DND-41 (cell line): ENCODE measurements around the gene UST.

Source experiments
- ATAC-seq: fragments of 200-7000 bp; cut with Tn5 transposase; 3 replicates; pipeline ENCODE4 v1.9.1; 2021; ENCODE audit warnings: low read depth; ENCODE audit not compliant: insufficient read depth
- DNase-seq: peaks from one replicate; pipeline ENCODE4 v3.0.0-alpha.2; 2020
- H2AFZ ChIP-seq: 2 replicates; pipeline ENCODE4 v1.6.0; 2012; ENCODE audit warnings: low read depth, low read length
- H3K27ac ChIP-seq: 2 replicates; pipeline ENCODE4 v1.5.1; 2012; ENCODE audit warnings: low read length, inconsistent platforms
- H3K27me3 ChIP-seq: fragments of 200-600 bp; sonication (generic); 2 replicates; pipeline ENCODE4 v1.6.0; 2012; ENCODE audit warnings: low read length, mild to moderate bottlenecking, inconsistent platforms; ENCODE audit not compliant: insufficient read depth, poor library complexity
- H3K36me3 ChIP-seq: 2 replicates; pipeline ENCODE4 v1.5.1; 2012; ENCODE audit warnings: low read length, inconsistent platforms; ENCODE audit not compliant: insufficient read depth
- H3K4me1 ChIP-seq: 2 replicates; pipeline ENCODE4 v1.5.1; 2012; ENCODE audit warnings: mild to moderate bottlenecking, low read length; ENCODE audit not compliant: insufficient read depth
- H3K4me2 ChIP-seq: 2 replicates; pipeline ENCODE4 v1.6.0; 2012; ENCODE audit warnings: mild to moderate bottlenecking, moderate library complexity, low read length, inconsistent platforms; ENCODE audit not compliant: insufficient read depth
- H3K4me3 ChIP-seq, 2 experiments: fragments of 200-600 bp in 1 of 2; shearing (Covaris generic) in 1 of 2; 2 replicates each; pipeline ENCODE4 v1.5.1; 2012 to 2016; ENCODE audit warnings: inconsistent platforms in 2 of 2, low read length in 2 of 2, mild to moderate bottlenecking in 2 of 2, low read depth in 1 of 2, moderate library complexity in 1 of 2
- H3K79me2 ChIP-seq: 2 replicates; pipeline ENCODE4 v1.6.0; 2012; ENCODE audit warnings: low read length, inconsistent platforms; ENCODE audit not compliant: insufficient read depth
- H3K9ac ChIP-seq: 2 replicates; pipeline ENCODE4 v1.6.0; 2012; ENCODE audit warnings: low read depth, mild to moderate bottlenecking, inconsistent platforms, low read length, moderate library complexity
- H3K9me3 ChIP-seq: 2 replicates; pipeline ENCODE4 v1.5.1; 2012; ENCODE audit warnings: low read length, moderate library complexity, mild to moderate bottlenecking, inconsistent platforms; ENCODE audit not compliant: insufficient read depth, severe bottlenecking
- H4K20me1 ChIP-seq: 2 replicates; pipeline ENCODE4 v1.6.0; 2012; ENCODE audit warnings: low read length; ENCODE audit not compliant: insufficient read depth
- EZH2 ChIP-seq: IDR thresholded peaks from 3 replicates; pipeline ENCODE4 v1.6.1; 2012; ENCODE audit warnings: borderline replicate concordance, low read depth, mild to moderate bottlenecking, moderate library complexity, low read length, inconsistent platforms; ENCODE audit not compliant: severe bottlenecking
- TF ChIP-seq, protein P1 (sequence below): IDR thresholded peaks from 2 replicates; pipeline ENCODE4 v1.5.1; 2012; ENCODE audit warnings: borderline replicate concordance, low read length, moderate library complexity, mild to moderate bottlenecking; ENCODE audit not compliant: poor library complexity, severe bottlenecking; ENCODE audit errors: extremely low read depth

The UST gene

DNA sequence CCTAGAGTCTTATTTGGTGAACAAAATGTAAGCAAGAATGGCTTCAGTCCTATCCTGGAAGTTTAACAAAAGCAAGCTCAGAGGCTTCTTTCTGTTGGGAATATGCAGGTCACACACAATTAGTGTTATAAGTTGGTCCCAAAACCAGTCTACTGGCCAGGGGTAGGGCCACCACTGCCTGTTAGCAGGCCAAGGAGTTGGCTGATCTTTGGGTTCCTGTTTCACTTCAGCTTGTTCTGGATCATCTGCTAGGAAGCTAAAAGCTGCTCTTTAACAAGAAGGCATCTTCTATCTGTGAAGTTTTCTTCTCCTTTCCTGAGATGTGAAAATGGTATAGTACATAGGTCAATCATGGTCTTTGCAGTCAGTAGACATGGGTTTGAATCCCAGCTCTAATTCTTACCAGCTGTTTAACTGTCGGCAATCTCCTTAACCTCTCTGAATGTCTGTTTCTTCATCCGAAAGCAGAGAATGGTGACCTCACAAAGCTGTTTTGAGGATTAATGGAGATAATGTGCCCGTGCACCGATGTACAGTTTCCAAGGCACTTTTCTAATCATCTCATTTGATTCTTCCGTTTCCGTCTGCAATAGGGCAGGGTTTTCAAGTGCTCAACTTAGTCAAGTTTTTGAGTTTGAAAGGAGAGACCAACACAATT, 299.5 kb downstream of the UST start:
- H3K36me3 ChIP-seq, result no peaks in the 10 kb centered on the region
- no peak overlapping the region for H3K9ac ChIP-seq
- no peak overlapping the region for H3K4me3 ChIP-seq
- ATAC-seq, result no peak
- H3K9me3 ChIP-seq, result no peaks in the 10 kb centered on the region
- no peak overlapping the region for H2AFZ ChIP-seq
- TF ChIP-seq, protein P1, sequence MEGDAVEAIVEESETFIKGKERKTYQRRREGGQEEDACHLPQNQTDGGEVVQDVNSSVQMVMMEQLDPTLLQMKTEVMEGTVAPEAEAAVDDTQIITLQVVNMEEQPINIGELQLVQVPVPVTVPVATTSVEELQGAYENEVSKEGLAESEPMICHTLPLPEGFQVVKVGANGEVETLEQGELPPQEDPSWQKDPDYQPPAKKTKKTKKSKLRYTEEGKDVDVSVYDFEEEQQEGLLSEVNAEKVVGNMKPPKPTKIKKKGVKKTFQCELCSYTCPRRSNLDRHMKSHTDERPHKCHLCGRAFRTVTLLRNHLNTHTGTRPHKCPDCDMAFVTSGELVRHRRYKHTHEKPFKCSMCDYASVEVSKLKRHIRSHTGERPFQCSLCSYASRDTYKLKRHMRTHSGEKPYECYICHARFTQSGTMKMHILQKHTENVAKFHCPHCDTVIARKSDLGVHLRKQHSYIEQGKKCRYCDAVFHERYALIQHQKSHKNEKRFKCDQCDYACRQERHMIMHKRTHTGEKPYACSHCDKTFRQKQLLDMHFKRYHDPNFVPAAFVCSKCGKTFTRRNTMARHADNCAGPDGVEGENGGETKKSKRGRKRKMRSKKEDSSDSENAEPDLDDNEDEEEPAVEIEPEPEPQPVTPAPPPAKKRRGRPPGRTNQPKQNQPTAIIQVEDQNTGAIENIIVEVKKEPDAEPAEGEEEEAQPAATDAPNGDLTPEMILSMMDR, result no peak
- no peak for TF ChIP-seq EZH2
- no peaks in the 10 kb centered on the region for H3K27me3 ChIP-seq
- DNase-seq, result no peak
- H3K79me2 ChIP-seq, result no peaks in the 10 kb centered on the region
- H3K27ac ChIP-seq, result peak overlapping the region; percentile 58
- H4K20me1 ChIP-seq, result no peaks in the 10 kb centered on the region
- H3K4me1 ChIP-seq, result peaks cover 48% of the 10 kb centered on the region
- H3K4me2 ChIP-seq, result no peak overlapping the region

GRCh38 chr6:149046822-149047246, 300.0 kb downstream of the UST start:
- Histone ChIP-seq H3K4me3 (no peak overlapping the region), H3K4me2 (no peak overlapping the region)
- no peak for DNase-seq

DNA sequence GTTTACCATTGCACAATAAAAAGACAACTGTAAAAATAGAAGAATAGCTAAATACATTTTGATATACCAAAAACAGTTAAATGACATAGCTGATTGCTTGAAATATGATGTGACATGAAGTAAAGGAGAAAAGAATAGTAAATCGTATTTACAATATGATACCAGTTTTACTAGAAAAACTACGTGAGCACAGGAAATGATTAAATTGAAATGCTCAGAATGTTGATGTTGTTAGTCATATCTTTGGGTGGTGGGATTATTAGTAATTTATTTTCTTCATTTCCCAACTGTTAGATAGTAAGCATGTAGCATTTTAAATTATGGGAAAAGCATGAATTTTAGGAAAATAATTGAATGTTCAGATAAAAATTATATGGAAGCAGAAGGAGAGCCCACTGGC, 302.4 kb downstream of the UST start:
- no peaks in the 10 kb centered on the region for H3K27me3 ChIP-seq
- TF ChIP-seq EZH2, result no peak
- TF ChIP-seq, protein P1, result no peak
- no peak overlapping the region for H3K9ac ChIP-seq
- H3K36me3 ChIP-seq, result no peaks in the 10 kb centered on the region
- H3K9me3 ChIP-seq, result no peaks in the 10 kb centered on the region
- peaks cover 46% of the 10 kb centered on the region for H3K4me1 ChIP-seq
- H3K4me3 ChIP-seq, result no peak overlapping the region
- DNase-seq, result no peak
- ATAC-seq, result no peak
- H3K79me2 ChIP-seq, result no peaks in the 10 kb centered on the region
- H4K20me1 ChIP-seq, result no peaks in the 10 kb centered on the region
- H2AFZ ChIP-seq, result no peak overlapping the region
- H3K4me2 ChIP-seq, result no peak overlapping the region
- H3K27ac ChIP-seq, result no peak overlapping the region

More at GRCh38 chr6:149046822-149047246, 300.0 kb downstream of the UST start:
- no peaks in the 10 kb centered on the region for H3K36me3 ChIP-seq
- TF ChIP-seq, protein P1, result no peak
- no peak for TF ChIP-seq EZH2
- no peak overlapping the region for H2AFZ ChIP-seq
- H3K79me2 ChIP-seq, result no peaks in the 10 kb centered on the region
- H3K4me1 ChIP-seq, result peaks cover 48% of the 10 kb centered on the region
- no peak overlapping the region for H3K9ac ChIP-seq
- H3K27ac ChIP-seq, result peak overlapping the region; percentile 58
- ATAC-seq, result peak; percentile 64
- no peaks in the 10 kb centered on the region for H3K27me3 ChIP-seq
- H4K20me1 ChIP-seq, result no peaks in the 10 kb centered on the region
- no peaks in the 10 kb centered on the region for H3K9me3 ChIP-seq
